NB4 (cell line): Measurements from ENCODE around the gene PDCD6IP.
A peak's percentile ranks its signal among the peaks of the same experiment; 100 is the strongest.
"Not testable (repeated sequence)": the region's sequence is repeated elsewhere in the genome, so short reads cannot be mapped to it uniquely, and the experiment has no call there.

Experiments used
- DNase-seq: peaks from one replicate; pipeline ENCODE4 v3.0.0; 2010; ENCODE audit warnings: low read depth
- H3K4me3 ChIP-seq: one replicate; pipeline ENCODE4 v1.5.1; 2011; ENCODE audit warnings: mild to moderate bottlenecking, low read depth, low read length, moderate library complexity
- CTCF ChIP-seq: IDR thresholded peaks from one replicate; pipeline ENCODE4 v1.5.1; 2012; ENCODE audit warnings: low read depth, low read length
- MAX ChIP-seq: IDR thresholded peaks from 2 replicates; pipeline ENCODE4 v1.6.1; 2011; ENCODE audit warnings: low read depth, low read length
- MYC ChIP-seq: IDR thresholded peaks from 2 replicates; pipeline ENCODE4 v1.6.1; 2011; ENCODE audit warnings: low read depth, low read length
- POLR2A ChIP-seq: IDR thresholded peaks from 2 replicates; pipeline ENCODE4 v1.6.1; 2011; ENCODE audit warnings: mild to moderate bottlenecking; ENCODE audit not compliant: insufficient read length; ENCODE audit errors: extremely low read depth

PDCD6IP gene, protein sequence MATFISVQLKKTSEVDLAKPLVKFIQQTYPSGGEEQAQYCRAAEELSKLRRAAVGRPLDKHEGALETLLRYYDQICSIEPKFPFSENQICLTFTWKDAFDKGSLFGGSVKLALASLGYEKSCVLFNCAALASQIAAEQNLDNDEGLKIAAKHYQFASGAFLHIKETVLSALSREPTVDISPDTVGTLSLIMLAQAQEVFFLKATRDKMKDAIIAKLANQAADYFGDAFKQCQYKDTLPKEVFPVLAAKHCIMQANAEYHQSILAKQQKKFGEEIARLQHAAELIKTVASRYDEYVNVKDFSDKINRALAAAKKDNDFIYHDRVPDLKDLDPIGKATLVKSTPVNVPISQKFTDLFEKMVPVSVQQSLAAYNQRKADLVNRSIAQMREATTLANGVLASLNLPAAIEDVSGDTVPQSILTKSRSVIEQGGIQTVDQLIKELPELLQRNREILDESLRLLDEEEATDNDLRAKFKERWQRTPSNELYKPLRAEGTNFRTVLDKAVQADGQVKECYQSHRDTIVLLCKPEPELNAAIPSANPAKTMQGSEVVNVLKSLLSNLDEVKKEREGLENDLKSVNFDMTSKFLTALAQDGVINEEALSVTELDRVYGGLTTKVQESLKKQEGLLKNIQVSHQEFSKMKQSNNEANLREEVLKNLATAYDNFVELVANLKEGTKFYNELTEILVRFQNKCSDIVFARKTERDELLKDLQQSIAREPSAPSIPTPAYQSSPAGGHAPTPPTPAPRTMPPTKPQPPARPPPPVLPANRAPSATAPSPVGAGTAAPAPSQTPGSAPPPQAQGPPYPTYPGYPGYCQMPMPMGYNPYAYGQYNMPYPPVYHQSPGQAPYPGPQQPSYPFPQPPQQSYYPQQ

GRCh38 chr3:33798418-33799201, at the start of gene PDCD6IP:
Gene PDCD6IP (plus strand): TSS chr3:33798630. CDS start chr3:33798729, 99 bp downstream.
- TF ChIP-seq MYC, result no peak; the same call in 1 of the 2 replicates
- no peak for TF ChIP-seq CTCF
- peak; percentile 97 for TF ChIP-seq MAX
- TF ChIP-seq POLR2A, result peak; percentile 94
- peak; percentile 93 for DNase-seq
- H3K4me3 ChIP-seq, result peak within 1 kb of the TSS; percentile 95

- TF ChIP-seq MAX (no peak), MYC (no peak), CTCF (no peak), POLR2A (no peak)
- DNase-seq, result peak; percentile 82
- H3K4me3 ChIP-seq, result no peak overlapping the region
Observed at GRCh38 chr3:33749546-33750210, 48.8 kb upstream of the PDCD6IP start.

DNA sequence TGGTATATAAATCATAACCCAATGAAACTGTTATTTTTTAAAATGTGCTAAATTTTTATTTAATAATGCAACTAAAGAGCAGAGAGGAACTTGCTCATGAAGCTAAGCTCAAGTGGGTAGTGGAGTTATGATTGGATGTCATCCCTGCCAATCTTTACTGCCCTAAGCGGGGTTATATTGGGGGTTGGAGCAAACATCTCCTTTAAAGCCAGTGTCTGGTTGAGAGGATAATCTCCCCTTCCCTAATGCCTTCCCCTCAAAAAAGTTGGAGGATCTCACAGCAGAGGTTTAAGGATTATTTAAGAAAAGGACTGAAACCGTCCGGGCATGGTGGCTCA, 48.2 kb upstream of the PDCD6IP start:
- DNase-seq, result peak; percentile 68
- H3K4me3 ChIP-seq, result no peak overlapping the region
- TF ChIP-seq MYC (no peak), CTCF (no peak), POLR2A (no peak), MAX (no peak)

- DNase-seq, result no peak
- no peak overlapping the region for H3K4me3 ChIP-seq
- TF ChIP-seq MYC (no peak), MAX (no peak), POLR2A (no peak), CTCF (no peak)
Observed at GRCh38 chr3:33751336-33751735, 47.1 kb upstream of the PDCD6IP start.

- DNase-seq, result not testable (repeated sequence)
Observed at GRCh38 chr3:33754391-33754790, 44.0 kb upstream of the PDCD6IP start.

More at GRCh38 chr3:33754391-33754790, 44.0 kb upstream of the PDCD6IP start:
- not testable (repeated sequence) for H3K4me3 ChIP-seq
